Right kidney (tissue), 1 donor: ENCODE measurements around the gene MTERF4.

ENCODE experiments used
- DNase-seq: peaks from one replicate; pipeline ENCODE4 v3.0.0-alpha.2; 2016

The MTERF4 gene

DNA sequence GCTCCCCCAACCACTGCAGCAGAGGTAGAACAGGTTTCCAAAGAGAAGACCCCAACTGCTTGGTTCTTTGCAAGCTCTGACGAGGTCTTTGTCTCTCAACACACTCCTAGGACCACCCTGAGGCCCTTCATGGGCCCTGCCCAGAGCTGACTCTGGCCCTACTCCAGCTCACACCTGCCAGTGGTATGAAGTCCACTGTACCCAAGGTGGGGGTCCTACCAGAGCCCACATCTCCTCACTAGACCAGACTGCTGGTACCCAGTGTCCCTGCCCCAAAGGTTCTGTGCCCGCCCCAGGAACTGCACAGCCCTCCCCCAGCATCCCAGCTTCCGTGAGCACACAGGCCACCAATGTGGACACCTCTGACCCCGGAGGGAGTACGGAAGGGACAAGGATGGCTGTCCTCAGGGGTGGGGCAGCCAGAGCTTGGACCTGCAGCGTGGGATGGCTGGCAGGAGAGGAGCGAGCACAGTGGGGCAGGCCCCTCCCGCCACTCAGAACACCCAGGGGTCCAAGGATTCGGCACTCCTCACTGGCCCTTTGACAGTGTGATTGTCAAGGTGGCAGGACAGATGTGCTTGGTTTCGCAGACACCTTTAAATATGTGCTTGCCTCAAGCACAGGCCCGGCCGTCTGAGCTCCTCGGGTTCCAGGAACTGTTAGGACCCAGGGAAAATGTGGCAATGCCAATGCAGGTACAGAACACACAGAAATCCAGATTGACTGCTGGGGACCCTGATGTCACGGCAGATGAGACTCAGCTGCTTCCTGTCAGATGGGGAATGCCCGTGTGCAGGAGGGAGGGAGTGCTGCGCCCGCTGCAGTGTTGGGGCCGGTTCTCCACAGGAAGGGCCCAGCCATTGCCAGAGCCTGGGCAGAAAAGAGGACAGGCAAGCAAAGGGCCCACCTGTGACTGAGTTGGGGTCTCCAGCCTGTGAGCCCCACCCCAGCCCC, 51.2 kb downstream of the MTERF4 start:
- no peak for DNase-seq

DNA sequence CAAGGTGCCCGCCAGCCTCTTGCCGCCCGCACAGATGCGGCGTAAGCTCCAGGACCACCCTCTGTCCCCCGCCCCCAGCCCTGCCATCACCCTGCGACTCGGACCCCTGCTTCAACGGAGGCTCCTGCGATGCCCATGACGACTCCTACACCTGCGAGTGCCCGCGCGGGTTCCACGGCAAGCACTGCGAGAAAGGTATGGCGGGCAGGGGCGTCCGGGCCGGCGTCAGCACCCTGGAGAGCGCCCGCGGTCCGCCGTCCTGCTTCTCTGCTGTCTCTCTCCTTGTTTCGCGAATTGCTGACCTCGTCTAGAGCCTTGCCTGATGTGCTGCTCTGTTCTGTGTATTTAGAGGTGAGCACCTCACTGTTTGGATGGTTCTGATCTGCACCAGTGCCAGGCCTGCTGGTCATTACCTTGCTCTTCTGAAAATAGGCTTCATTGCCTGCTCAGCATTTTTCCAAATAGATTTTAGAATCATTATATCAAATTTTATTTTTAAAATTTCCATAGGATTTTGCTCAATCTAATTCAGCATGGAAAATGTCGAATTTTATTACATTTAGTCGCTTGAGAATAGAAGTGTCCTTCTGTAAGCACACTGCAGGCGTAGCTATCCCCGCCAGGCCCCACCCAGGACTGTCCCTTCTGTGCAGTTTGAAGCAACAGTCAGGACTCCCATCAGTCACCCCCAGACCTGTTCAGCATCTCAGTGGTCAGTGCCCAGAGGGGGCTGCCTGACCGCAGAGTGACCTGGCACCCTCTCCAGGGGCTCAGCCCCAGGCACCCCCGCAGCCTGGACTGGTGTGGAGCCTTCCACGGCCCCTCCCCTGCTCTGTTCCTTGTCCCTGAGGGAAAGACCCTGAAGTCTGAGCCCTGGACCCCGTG, 52.1 kb downstream of the MTERF4 start:
- DNase-seq: no peak

DNA sequence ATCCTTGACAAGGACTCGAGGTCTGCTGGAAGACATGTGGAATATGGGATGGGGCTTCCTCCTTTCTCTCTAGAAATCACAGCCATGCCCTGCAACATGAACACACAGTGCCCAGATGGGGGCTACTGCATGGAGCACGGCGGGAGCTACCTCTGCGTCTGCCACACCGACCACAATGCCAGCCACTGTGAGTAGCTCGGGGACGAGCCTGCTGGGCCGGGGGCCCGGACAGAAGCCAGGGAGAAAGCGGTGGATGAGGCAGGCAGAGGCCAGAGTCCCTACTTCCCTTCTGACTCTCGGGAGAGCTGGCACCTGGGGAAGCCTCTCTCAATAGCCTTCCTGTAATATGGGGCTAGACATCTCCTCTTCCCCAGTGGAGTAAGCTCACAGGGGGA, 53.1 kb downstream of the MTERF4 start:
- no peak for DNase-seq

- DNase-seq: no peak
These were observed 53.7 kb downstream of the MTERF4 start for GRCh38 chr2:241048149-241048948.

DNA sequence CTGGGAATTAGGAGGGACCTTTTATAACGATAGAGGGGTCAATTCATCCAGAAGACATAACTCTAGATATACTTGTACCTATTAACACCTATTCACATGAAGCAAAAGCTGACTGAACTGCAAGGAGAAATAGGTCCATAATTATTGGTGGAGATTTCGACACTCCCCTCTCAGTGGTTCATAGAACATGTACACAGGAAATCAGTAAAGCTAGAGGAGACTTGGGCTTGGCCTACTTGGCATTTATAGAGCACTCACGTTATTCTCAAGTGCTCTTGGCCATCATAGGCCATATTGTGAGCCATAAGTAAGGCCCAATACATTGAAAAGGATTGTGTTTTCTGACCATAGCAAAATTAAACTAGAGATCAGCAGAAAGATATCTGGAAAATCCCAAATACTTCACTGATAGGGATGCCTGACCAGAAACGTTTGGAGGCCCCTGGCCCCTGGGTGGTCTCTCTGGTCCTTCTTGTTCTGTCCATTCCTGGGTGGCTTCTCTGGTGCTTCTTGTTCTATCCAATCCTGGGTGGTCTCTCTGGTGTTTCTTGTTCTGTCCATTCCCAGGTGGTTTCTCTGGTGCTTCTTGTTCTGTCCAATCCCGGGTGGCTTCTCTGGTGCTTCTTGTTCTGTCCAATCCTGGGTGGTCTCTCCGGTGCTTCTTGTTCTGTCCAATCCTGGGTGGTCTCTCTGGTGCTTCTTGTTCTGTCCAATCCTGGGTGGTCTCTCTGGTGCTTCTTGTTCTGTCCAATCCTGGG, 54.7 kb downstream of the MTERF4 start:
- DNase-seq: no peak
